ENCODE measurements around the gene N4BP2L1. TPM values are rescaled to one million over a fixed set of nuclear protein-coding genes. Genes with fewer than 3 reads are reported as not detected.

N4BP2L1 gene
- total and polyA plus RNA-seq, 7 donors = 2.7 to 7.3 (median 3.4) TPM

Other genes starting within 250 kb of the N4BP2L1 start
- gene ZAR1L, start 112.8 kb downstream of the N4BP2L1 start, total RNA-seq = not detected
- not detected for gene ZAR1L, start 112.8 kb downstream of the N4BP2L1 start, polyA plus RNA-seq
- under 1 TPM; 0.11 to 0.34 (median 0.20) TPM for gene BRCA2, start 112.6 kb downstream of the N4BP2L1 start, total RNA-seq
- gene BRCA2, start 112.6 kb downstream of the N4BP2L1 start, polyA plus RNA-seq = under 1 TPM; 0.01 to 0.09 (median 0.07) TPM
- gene N4BP2L2, start 110.7 kb upstream of the N4BP2L1 start, total RNA-seq = 100 to 1,000 TPM; 102 to 153 (median 132) TPM
- gene N4BP2L2, start 110.7 kb upstream of the N4BP2L1 start, polyA plus RNA-seq = 10 to 100 TPM; 23.6 to 77.3 (median 48.5) TPM
- gene PDS5B, start 158.3 kb upstream of the N4BP2L1 start, total RNA-seq = 10 to 100 TPM; 18.3 to 28.1 (median 22.1) TPM
- 1 to 10 TPM; 3.6 to 7.6 (median 4.4) TPM for gene PDS5B, start 158.3 kb upstream of the N4BP2L1 start, polyA plus RNA-seq

Data from psoas muscle (tissue), 7 donors.